HG03159 (cell line): Measurements from ENCODE around the gene ITGB2.
"Not testable (repeated sequence)": the region's sequence is repeated elsewhere in the genome, so short reads cannot be mapped to it uniquely, and the experiment has no call there.

ENCODE experiments used
- ATAC-seq: cut with Tn5 transposase; IDR thresholded peaks from one replicate; pipeline ENCODE4 v1.9.1; 2021; ENCODE audit warnings: mild to moderate bottlenecking, moderate library complexity; ENCODE audit not compliant: unreplicated experiment

Gene ITGB2

GRCh38 chr21:44942566-44942965 lies 21.9 kb upstream of the ITGB2 start:
- ATAC-seq = no peak

GRCh38 chr21:44941567-44941966 lies 20.9 kb upstream of the ITGB2 start:
- no peak for ATAC-seq

GRCh38 chr21:44940116-44940631 lies 19.5 kb upstream of the ITGB2 start:
- peak; percentile 31 for ATAC-seq

GRCh38 chr21:44939532-44940115 lies 18.9 kb upstream of the ITGB2 start, which contains the start of gene SLX9:
Gene SLX9, plus strand, starts transcription at chr21:44940029. Its CDS starts 29 bp downstream, at chr21:44940058.
- peak; percentile 76 for ATAC-seq

GRCh38 chr21:44938772-44939531 lies 18.3 kb upstream of the ITGB2 start:
- no peak for ATAC-seq

- ATAC-seq = no peak
Observed at GRCh38 chr21:44935533-44935927, 14.8 kb upstream of the ITGB2 start.

- ATAC-seq = no peak
Observed at GRCh38 chr21:44934797-44935532, 14.3 kb upstream of the ITGB2 start.

- ATAC-seq = no peak
Observed at GRCh38 chr21:44934276-44934675, 13.6 kb upstream of the ITGB2 start.

GRCh38 chr21:44933918-44934260 lies 13.2 kb upstream of the ITGB2 start:
- ATAC-seq = no peak

- no peak for ATAC-seq
Observed at GRCh38 chr21:44933199-44933917, 12.7 kb upstream of the ITGB2 start.

- ATAC-seq = no peak
Observed at GRCh38 chr21:44932408-44933181, 11.9 kb upstream of the ITGB2 start.

GRCh38 chr21:44931501-44932407 lies 11.1 kb upstream of the ITGB2 start:
- no peak for ATAC-seq

GRCh38 chr21:44931137-44931500 lies 10.4 kb upstream of the ITGB2 start:
- ATAC-seq = no peak

GRCh38 chr21:44930543-44930981 lies 9.9 kb upstream of the ITGB2 start:
- ATAC-seq = no peak

GRCh38 chr21:44929799-44930542 lies 9.3 kb upstream of the ITGB2 start:
- no peak for ATAC-seq

GRCh38 chr21:44929242-44929798 lies 8.6 kb upstream of the ITGB2 start:
- ATAC-seq = no peak

GRCh38 chr21:44928500-44929241 lies 8.0 kb upstream of the ITGB2 start:
- not testable (repeated sequence) for ATAC-seq
